ENCODE measurements around the gene THOP1.

Gene THOP1

DNA sequence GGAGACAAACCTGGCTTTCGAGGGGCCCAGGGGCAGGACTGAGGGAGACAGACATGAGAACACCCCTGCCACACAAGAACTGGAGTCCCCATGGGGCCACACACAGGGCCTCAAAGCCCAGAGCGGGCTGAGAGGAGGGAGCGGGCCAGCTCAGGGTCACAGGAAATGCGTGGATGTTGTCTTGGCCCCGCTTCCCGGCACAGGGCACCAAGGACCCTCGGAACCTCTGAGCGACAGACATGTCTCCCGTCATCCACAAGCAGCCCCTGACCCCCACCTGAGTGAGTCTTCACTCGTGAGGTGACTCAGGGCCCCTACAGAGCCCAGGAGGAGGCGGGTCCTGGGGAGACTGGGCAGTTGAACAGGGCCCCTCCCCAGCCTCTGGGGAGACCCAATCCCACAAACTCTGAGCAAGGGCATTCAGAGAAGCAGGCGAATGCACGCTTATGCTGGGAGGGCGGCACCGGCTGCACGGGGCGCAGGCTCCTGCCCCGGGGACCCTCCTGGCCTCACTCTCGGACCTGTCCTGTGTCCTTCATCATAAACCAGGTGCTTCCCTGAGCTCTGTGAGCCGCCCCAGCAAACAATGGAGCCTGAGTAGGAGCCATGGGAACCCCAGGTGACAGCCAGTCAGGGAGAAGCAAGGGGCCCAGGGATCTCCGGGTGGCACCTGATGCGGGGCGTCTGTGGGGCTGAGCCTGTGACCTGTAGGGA, 22.4 kb upstream of the THOP1 start:
- DNase-seq (ENCODE audit: low read depth in 2 of 2): no peak

DNA sequence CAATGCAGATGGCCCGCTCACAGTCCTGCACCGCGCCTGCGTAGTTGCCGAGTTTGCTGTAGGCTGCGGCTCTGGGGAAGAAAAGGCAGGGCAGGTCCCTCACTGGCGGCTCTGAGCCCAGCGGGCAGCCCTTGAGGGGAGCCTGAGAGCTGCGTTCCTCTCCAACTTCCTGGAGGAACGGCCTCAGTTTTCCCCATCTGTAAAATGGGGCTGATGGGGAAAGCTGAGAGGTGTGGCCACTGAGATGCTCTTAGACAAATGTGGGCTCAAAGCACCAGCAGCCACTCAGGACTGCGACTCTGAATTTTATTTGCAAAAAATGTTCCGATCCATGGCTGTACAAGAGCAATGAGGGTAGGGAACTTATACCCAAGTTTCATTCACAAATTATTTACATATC, 21.6 kb upstream of the THOP1 start:
- no peak for DNase-seq (ENCODE audit: low read depth in 2 of 2)

GRCh38 chr19:2764945-2765344, 20.4 kb upstream of the THOP1 start:
- DNase-seq (ENCODE audit: low read depth in 2 of 2): no peak

DNA sequence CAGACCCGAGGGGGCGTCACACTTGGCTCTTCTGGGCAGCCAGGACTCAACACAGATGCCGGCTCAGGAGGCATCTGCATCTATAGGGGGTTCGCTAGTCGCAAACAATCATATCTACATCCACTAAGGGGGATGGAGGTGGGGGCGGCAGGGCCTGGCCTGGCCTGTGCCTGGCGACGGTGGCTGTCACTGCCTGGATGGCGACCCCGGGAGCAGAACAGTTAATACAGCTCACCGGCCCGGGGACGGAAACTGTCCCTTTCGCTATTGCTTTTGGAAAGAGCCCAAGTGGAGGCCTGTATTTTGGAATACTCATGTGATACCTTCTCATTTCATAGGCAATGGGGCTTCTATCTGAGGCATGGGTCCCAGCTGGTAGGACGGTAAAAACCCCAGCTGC, 19.9 kb upstream of the THOP1 start:
- DNase-seq (ENCODE audit: low read depth in 2 of 2): no peak

DNA sequence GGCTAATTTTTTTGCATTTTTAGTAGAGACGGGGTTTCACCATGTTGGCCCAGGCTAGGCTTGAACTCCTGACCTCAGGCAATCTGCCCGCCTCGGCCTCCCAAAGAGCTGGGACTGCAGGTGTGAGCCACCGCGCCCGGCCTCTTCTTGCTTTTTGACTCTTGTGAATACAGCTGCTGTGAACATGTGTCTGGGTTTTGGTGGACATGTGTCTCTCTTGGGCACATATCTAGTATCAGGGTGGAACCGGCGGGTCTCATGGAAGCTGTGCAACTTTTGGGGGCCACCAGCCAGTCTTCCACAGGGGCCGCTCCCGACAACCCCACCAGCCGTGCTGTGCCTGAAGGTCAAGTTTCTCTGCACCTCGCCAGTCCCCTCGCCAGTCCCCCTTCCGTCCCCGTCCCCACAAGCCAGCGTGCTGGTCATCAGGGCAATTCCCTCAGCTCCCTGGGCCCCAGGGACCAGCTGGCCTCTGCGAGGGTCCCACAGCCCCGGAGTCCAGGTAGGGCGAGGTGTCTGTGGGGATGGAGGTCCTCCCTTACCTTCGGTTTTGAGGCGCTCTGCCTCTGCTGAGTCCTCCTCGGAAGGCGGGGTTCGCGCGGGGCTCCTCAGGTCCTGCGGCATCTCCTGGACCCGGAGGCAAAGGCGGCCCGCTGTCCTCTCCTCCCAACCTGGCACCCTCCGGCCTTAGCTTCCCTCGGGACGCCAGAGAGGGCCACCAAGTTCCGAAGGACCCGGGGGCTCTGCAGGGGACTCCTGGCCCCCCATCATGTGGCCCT, 18.5 kb upstream of the THOP1 start:
- no peak for DNase-seq (ENCODE audit: low read depth in 2 of 2)

DNA sequence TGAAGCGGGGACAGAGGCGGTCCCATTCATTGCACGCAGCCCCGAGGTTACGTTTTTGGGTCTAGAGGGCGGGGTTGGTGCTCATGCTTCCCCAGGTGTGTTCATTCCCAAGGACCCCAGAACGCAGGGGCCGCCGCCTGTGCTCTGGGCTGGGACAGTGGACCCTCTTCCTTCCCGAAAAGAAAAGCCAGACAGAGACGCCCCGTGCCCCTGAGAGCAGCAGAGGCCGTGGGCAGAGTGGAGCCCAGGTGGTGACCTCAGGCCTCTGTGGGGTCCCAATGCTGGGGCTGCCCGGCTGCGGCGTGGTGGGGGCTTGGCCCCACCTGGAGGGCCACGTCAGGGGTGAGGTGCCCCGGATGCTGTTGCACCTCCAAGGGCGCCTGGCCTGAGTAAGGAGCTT, 17.6 kb upstream of the THOP1 start:
- DNase-seq (ENCODE audit: low read depth in 2 of 2): no peak

- no peak for DNase-seq (ENCODE audit: low read depth in 2 of 2)
Measured at GRCh38 chr19:2768365-2769132, 16.8 kb upstream of the THOP1 start.

- no peak for DNase-seq (ENCODE audit: low read depth in 2 of 2)
Measured at GRCh38 chr19:2769218-2769617, 16.1 kb upstream of the THOP1 start.

- no peak for DNase-seq (ENCODE audit: low read depth in 2 of 2)
Measured at GRCh38 chr19:2770055-2771013, 15.0 kb upstream of the THOP1 start.

DNA sequence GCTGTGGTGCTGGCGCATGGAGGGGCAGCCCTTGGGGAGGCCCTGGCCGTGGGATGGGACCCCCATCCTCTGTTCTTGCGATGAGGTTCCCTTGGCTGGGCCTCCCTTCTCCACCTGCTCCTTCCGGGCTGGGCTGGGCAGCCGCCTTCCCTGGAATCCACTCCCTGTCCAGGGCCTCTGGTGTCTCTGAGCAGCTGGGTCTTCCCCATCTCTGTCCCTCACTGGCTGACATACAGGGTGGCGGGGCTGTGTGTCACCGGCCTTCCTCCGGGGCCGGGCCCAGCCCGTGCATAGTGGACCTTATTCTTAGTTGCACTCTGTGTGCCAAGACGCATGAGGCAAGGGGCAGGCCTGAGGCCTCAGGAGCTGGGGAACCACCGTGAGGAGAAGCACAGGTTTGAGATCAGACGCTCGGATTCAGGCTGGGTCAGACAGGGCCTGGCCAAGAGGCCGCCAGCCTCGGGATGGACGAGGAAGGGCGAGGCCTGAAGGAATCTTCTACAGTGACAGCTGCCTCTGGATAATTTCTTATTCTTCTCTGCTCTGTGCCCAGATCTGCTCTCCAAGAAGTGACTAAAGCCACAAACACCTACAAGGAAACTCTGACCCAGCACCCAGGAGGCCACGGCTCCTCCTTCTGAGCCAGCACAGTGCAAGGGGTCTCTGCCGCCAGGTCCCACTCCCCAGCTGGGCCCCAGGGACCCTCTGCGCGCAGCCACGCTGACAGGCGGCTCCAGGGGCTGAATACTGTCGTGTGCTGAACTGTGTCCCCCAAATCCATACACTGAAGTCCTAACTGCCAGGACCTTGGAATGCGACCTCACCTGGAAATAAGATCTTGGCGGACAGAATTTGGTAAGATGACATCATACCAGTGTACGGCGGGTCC, 13.3 kb upstream of the THOP1 start:
- DNase-seq (ENCODE audit: low read depth in 2 of 2): no peak

GRCh38 chr19:2774083-2774679, 11.1 kb upstream of the THOP1 start:
- no peak for DNase-seq (ENCODE audit: low read depth in 2 of 2)

DNA sequence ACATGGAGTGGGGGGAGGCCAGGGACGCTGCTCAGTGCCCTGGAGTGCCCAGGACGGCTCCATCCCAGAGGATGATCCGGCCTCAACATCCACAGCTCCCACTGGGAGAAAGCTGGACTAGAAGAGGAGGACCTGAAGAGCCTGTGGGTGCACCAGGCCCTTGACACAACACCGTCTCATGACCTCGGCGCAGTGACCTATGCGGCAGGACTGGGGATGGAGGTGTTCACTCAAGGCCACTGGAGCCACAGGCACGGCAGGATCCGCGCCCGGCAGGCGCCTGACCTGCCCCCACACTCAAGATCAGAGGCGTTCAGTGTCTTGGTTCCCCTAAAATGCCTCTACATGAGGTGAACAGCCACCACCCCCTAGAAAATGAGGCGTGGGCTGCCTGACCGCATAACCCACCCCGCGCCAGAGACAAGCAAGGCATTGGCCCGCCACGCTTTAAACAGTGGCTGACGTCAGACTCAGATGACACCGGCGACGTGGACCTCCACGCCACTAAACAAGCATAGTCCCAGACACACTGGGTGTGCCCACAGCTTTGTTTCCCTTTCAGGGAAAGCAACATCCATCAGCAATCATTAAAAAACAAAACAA, 10.2 kb upstream of the THOP1 start:
- no peak for DNase-seq (ENCODE audit: low read depth in 2 of 2)

DNA sequence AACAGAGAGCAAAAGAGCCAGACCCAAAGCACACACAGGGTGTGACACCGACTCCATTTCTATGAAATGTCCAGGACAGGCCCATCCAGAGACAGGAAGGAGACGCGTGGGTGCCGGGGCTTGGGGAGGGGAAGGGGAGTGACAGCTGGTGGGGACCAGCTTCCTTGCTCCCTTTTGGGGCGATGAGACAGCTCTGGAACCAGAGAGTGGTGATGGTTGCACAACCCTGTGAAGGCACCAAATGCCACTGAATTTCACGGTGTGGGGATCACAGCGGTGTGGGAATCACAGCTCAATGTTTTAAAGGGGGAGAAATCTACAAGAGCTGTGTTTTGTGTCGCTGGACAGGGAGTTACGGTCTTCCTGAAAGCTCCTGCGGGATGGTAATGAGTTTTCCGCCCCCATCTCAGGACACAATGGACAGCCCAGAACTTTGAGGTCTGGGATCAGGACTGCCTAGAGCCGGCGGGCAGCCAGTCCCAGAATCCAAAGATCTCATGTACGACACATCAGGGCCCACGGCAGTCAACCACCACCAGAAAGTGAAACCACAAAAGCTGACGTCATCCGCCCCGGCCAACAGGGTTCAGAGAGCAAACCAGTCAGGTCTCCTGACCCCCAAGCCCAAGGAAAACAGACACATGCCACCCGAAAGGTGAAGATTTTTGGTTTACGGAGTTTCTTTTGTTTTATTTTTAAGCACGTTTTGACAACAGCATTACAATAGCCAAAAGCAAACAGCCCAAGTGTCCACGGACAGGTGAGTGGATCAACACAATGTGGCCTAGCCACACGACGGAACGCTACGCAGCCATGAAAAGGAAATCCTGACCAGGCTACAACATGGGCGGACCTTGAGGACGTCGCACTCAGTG, 9.5 kb upstream of the THOP1 start:
- peak; percentile 58 to 68 for DNase-seq (ENCODE audit: low read depth in 2 of 2)

- DNase-seq (ENCODE audit: low read depth in 2 of 2): no peak
Measured at GRCh38 chr19:2777952-2778683, 7.2 kb upstream of the THOP1 start.

DNA sequence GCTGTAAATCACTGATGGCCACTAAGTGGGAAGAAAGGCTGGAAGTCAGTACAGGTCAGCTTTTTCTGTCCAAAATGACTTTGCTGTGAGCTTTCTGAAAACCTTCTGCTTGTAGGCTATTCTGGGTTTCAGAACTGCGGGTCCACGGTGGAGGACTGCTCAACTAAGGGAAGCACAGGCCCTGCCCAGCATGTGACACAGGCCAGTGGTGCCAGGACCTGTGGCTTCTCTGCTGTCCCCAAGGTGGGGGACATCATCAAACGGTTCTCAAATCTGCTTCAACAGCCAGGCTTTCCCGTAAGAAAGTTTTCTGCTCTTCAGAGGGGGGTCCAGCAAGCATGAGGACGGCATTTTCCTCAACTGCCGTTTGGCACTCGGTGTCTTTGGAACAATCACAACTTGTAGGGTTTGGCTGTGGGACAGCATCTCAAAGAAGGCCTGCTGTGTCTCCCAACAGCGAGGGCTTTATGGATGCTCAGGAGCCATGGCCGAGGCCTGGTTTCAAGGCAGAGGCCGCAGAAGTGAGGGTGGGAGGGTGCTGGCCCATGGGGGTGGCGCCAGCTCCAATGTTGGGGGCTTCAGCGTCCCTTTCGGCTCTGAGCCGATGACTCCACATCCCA, 6.1 kb upstream of the THOP1 start:
- DNase-seq (ENCODE audit: low read depth in 2 of 2): no peak

- DNase-seq (ENCODE audit: low read depth in 2 of 2): no peak
Measured at GRCh38 chr19:2780284-2780683, 5.0 kb upstream of the THOP1 start.

- DNase-seq (ENCODE audit: low read depth in 2 of 2): no peak
Measured at GRCh38 chr19:2782329-2782935, 2.9 kb upstream of the THOP1 start.

Measured in stimulated activated CD4-positive, alpha-beta T cell treated with anti-CD3 and anti-CD28 coated beads, Interleukin-15, amount 100 ng/mL, for 48 hours (primary cell).